ENCODE results near the gene PHOSPHO1. TPM values are rescaled to one million over a fixed set of nuclear protein-coding genes. Genes with fewer than 3 reads are reported as not detected.

The PHOSPHO1 gene
- total RNA-seq, 2 donors from 2014 or later = 0.55 to 6.3 TPM

- 91% methylated on average over 6 of the region's 6 CpGs for WGBS
- TF ChIP-seq POLR2AphosphoS5 (IDR thresholded peaks at IDR 0.05) = no peak
- no peak for TF ChIP-seq POLR2A (IDR thresholded peaks at IDR 0.05)
- no peak for TF ChIP-seq CTCF (IDR thresholded peaks at IDR 0.05)
- intact Hi-C loops (cut with DNase I) = no loop called here
- Histone ChIP-seq H3K9me3 (no peaks in the 10 kb centered on the region), H3K4me3 (no peak overlapping the region), H3K36me3 (no peaks in the 10 kb centered on the region), H3K4me1 (replicated peaks) (no peaks in the 10 kb centered on the region), H3K27ac (no peak overlapping the region), H3K27me3 (replicated peaks; ENCODE audit: insufficient read depth) (no peaks in the 10 kb centered on the region)
- no peak for DNase-seq (ENCODE audit: low spot score)
These were observed 21.6 kb upstream of the PHOSPHO1 start for GRCh38 chr17:49252148-49252695.

- WGBS = 88% methylated on average over 12 of the region's 12 CpGs
- no peak for DNase-seq (ENCODE audit: low spot score)
- Histone ChIP-seq H3K27ac (no peak overlapping the region), H3K27me3 (replicated peaks; ENCODE audit: insufficient read depth) (no peaks in the 10 kb centered on the region), H3K4me3 (no peak overlapping the region), H3K4me1 (replicated peaks) (no peaks in the 10 kb centered on the region), H3K36me3 (no peaks in the 10 kb centered on the region), H3K9me3 (no peaks in the 10 kb centered on the region)
- intact Hi-C loops (cut with DNase I) = no loop called here
- TF ChIP-seq POLR2A (IDR thresholded peaks at IDR 0.05) = no peak
- TF ChIP-seq POLR2AphosphoS5 (IDR thresholded peaks at IDR 0.05) = no peak
- TF ChIP-seq CTCF (IDR thresholded peaks at IDR 0.05) = no peak
These were observed 19.4 kb upstream of the PHOSPHO1 start for GRCh38 chr17:49249890-49250522.

GRCh38 chr17:49249292-49249794, 18.8 kb upstream of the PHOSPHO1 start:
- no peaks in the 10 kb centered on the region for H3K9me3 ChIP-seq
- no peaks in the 10 kb centered on the region for H3K4me1 ChIP-seq (replicated peaks)
- intact Hi-C loops (cut with DNase I) = no loop called here
- no peak for TF ChIP-seq CTCF (IDR thresholded peaks at IDR 0.05)
- no peak for TF ChIP-seq POLR2AphosphoS5 (IDR thresholded peaks at IDR 0.05)
- H3K4me3 ChIP-seq = no peak overlapping the region
- no peak for DNase-seq (ENCODE audit: low spot score)
- H3K27me3 ChIP-seq (replicated peaks; ENCODE audit: insufficient read depth) = no peaks in the 10 kb centered on the region
- WGBS = 15% methylated on average over 10 of the region's 10 CpGs
- no peaks in the 10 kb centered on the region for H3K36me3 ChIP-seq
- no peak overlapping the region for H3K27ac ChIP-seq

DNA sequence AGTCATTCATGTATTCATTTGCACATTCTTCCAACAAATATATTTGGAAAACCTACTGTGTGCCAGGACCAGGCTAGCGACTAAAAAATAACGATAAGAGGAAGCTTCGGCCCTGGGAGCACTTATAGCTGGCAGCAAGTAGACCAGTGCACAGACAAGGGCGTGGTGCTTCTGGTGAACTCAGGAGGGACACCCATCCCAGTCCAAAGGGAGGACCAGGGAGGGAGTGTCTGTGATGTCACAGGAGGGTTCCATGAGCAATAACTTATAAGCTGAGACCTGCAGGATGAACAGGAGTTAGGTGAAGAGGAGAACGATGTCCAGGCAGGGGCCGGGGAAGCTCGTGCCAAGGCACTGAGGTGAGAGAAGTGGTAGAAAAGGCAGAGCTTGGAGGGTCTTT, 17.4 kb upstream of the PHOSPHO1 start:
- H3K9me3 ChIP-seq = no peaks in the 10 kb centered on the region
- no peak for TF ChIP-seq POLR2A (IDR thresholded peaks at IDR 0.05)
- TF ChIP-seq POLR2AphosphoS5 (IDR thresholded peaks at IDR 0.05) = no peak
- no peak for TF ChIP-seq CTCF (IDR thresholded peaks at IDR 0.05)
- H3K4me3 ChIP-seq = no peak overlapping the region
- H3K36me3 ChIP-seq = no peaks in the 10 kb centered on the region
- no peaks in the 10 kb centered on the region for H3K4me1 ChIP-seq (replicated peaks)
- 90% methylated on average over 7 of the region's 7 CpGs for WGBS
- H3K27me3 ChIP-seq (replicated peaks; ENCODE audit: insufficient read depth) = no peaks in the 10 kb centered on the region
- DNase-seq (ENCODE audit: low spot score) = no peak
- intact Hi-C loops (cut with DNase I) = no loop called here
- no peak overlapping the region for H3K27ac ChIP-seq

- WGBS = 85% methylated on average over 4 of the region's 4 CpGs
- DNase-seq (ENCODE audit: low spot score) = no peak
- Histone ChIP-seq H3K4me1 (replicated peaks) (no peaks in the 10 kb centered on the region), H3K4me3 (no peak overlapping the region), H3K27me3 (replicated peaks; ENCODE audit: insufficient read depth) (no peaks in the 10 kb centered on the region), H3K36me3 (no peaks in the 10 kb centered on the region), H3K27ac (no peak overlapping the region), H3K9me3 (no peaks in the 10 kb centered on the region)
- TF ChIP-seq CTCF (IDR thresholded peaks at IDR 0.05) = no peak
- TF ChIP-seq POLR2A (IDR thresholded peaks at IDR 0.05) = no peak
- no peak for TF ChIP-seq POLR2AphosphoS5 (IDR thresholded peaks at IDR 0.05)
- intact Hi-C loops (cut with DNase I) = no loop called here
These were observed 14.3 kb upstream of the PHOSPHO1 start for GRCh38 chr17:49244839-49245238.

All from prostate gland (tissue), 2 donors.